Neutrophil (primary cell): ENCODE measurements around the gene SCN7A.

Experiments
- H3K27ac ChIP-seq: fragments of 200-600 bp; sonication (generic); 2 replicates; pipeline ENCODE4 v1.5.1; 2016; ENCODE audit warnings: mild to moderate bottlenecking, moderate library complexity
- H3K27me3 ChIP-seq: fragments of 200-600 bp; sonication (generic); 2 replicates; pipeline ENCODE4 v1.6.0; 2016; ENCODE audit warnings: mild to moderate bottlenecking
- H3K36me3 ChIP-seq: fragments of 200-600 bp; sonication (generic); 2 replicates; pipeline ENCODE4 v1.5.1; 2017
- H3K4me1 ChIP-seq, 2 experiments: fragments of 200-600 bp in 1 of 2; sonication (generic) in 1 of 2; 1 replicate in 1 of 2; 2 replicates in 1 of 2; pipeline versions ENCODE4 v1.5.1 to v1.6.1; 2013 to 2016; ENCODE audit warnings: low read depth in 1 of 2, low read length in 1 of 2, mild to moderate bottlenecking in 1 of 2, moderate library complexity in 1 of 2; ENCODE audit not compliant: control insufficient read depth in 1 of 2, insufficient read depth in 1 of 2
- H3K4me3 ChIP-seq, 2 experiments: fragments of 200-600 bp in 1 of 2; sonication (generic) in 1 of 2; 1 replicate in 1 of 2; 2 replicates in 1 of 2; pipeline ENCODE4 v1.5.1; 2013 to 2016; ENCODE audit warnings: low read depth in 1 of 2, low read length in 1 of 2, mild to moderate bottlenecking in 1 of 2, moderate library complexity in 1 of 2
- H3K9me3 ChIP-seq: fragments of 200-600 bp; sonication (generic); 2 replicates; pipeline ENCODE4 v1.5.1; 2016
- TF ChIP-seq, protein P1 (sequence below): fragments of 200-600 bp; sonication (generic); IDR thresholded peaks from 2 replicates; pipeline ENCODE4 v1.5.1; 2016; ENCODE audit warnings: antibody characterized with exemption

SCN7A gene

DNA sequence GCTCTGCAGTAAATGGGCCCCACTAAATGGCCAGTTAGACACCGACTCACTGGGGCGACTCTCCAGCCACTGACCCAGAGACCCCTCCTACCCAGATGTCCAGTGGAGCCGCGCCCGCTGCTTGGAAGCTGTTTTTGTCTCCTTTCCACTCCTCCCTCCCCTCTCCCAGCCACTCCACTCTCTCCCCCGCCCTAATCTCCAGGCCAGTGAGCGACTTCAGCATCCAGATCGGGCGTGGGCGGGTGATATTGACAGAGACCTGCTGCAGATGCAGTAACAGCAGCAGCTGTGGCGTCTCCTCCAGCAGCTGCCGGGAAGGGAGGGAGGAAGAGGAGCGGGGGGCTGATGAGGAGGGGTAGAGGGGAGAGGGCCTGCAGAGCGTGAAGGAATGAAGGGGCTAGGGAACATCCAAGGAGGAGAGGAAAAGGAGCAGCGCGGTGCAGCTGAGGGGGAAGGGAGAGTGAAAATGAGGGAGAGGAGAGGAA, at the start of gene SCN7A:
TSS of gene SCN7A (minus strand) at position 110 of the 485 bp plus-strand sequence. CDS start 16,553 bp downstream, outside the sequence.
- TF ChIP-seq, protein P1, sequence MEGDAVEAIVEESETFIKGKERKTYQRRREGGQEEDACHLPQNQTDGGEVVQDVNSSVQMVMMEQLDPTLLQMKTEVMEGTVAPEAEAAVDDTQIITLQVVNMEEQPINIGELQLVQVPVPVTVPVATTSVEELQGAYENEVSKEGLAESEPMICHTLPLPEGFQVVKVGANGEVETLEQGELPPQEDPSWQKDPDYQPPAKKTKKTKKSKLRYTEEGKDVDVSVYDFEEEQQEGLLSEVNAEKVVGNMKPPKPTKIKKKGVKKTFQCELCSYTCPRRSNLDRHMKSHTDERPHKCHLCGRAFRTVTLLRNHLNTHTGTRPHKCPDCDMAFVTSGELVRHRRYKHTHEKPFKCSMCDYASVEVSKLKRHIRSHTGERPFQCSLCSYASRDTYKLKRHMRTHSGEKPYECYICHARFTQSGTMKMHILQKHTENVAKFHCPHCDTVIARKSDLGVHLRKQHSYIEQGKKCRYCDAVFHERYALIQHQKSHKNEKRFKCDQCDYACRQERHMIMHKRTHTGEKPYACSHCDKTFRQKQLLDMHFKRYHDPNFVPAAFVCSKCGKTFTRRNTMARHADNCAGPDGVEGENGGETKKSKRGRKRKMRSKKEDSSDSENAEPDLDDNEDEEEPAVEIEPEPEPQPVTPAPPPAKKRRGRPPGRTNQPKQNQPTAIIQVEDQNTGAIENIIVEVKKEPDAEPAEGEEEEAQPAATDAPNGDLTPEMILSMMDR = no peak
- H3K27me3 ChIP-seq = peaks cover 9% of the 10 kb centered on the region
- H3K36me3 ChIP-seq = no peaks in the 10 kb centered on the region
- no peak within 1 kb of the TSS for H3K4me3 ChIP-seq
- no peaks in the 10 kb centered on the region for H3K4me1 ChIP-seq
- H3K9me3 ChIP-seq = no peaks in the 10 kb centered on the region
- H3K27ac ChIP-seq = no peak within 1 kb of the TSS

DNA sequence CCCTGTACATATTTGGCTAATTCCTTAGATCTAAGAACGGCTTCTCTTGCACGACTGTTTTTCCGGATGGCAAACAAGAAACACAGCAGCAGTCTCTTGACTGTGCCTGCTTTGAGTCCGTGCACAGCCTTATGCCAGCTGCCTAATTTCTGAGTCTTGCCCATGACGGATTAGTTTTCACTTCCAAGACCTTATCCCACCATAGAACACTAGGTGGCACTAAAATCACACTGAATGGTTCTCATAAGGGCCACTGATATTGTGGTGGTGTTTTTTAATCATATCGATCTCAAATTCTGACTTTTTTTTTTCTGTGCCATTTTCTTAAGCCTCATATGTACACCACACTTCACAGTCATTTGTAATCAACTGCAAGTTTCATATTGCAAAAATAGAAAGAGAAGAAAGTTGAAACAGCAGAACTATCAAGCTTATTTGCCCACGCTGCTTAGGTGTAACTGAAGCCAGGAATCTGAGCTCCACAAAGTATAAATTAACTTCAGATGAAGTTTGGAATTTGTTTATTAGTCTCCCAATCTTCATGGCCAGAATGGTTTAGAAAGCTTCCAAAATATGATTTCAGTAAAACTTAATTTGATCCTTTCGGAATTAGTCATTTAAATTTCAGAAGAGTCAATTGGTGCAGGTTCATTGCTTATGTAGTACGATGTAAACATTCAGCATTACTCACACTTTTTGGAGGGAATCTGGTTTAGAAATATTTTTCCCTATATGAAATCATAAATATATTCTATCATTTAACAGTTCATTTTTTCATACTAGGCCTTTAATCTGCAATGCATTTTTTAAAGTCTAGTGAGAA, 45.5 kb upstream of the SCN7A start:
- H3K4me3 ChIP-seq = no peak overlapping the region
- TF ChIP-seq, protein P1 = peak; percentile 26
- H3K36me3 ChIP-seq = no peaks in the 10 kb centered on the region
- H3K9me3 ChIP-seq = no peaks in the 10 kb centered on the region
- no peaks in the 10 kb centered on the region for H3K4me1 ChIP-seq
- no peak overlapping the region for H3K27ac ChIP-seq
- no peaks in the 10 kb centered on the region for H3K27me3 ChIP-seq

DNA sequence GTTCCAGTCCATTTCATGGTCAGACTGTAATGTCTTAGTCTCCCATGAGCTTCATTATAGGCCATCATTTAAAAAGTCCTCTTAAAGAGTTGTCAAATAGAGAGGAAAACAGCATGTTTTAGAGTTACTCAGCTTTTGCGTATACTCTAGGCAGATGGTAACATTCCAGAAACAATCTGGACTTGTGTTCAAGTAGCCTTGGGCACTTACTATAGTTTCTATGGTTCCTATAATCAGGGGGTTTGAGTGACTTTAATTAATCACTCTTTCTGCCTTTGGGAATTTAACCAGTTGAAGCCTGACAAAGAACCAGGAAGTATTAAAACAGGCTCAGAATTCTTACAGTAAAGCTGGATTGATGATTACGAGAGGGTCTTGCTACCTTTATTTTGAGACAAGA, 42.1 kb upstream of the SCN7A start:
- H3K9me3 ChIP-seq = no peaks in the 10 kb centered on the region
- H3K36me3 ChIP-seq = no peaks in the 10 kb centered on the region
- H3K27me3 ChIP-seq = no peaks in the 10 kb centered on the region
- no peak overlapping the region for H3K27ac ChIP-seq
- TF ChIP-seq, protein P1 = no peak
- no peak overlapping the region for H3K4me3 ChIP-seq
- no peaks in the 10 kb centered on the region for H3K4me1 ChIP-seq

DNA sequence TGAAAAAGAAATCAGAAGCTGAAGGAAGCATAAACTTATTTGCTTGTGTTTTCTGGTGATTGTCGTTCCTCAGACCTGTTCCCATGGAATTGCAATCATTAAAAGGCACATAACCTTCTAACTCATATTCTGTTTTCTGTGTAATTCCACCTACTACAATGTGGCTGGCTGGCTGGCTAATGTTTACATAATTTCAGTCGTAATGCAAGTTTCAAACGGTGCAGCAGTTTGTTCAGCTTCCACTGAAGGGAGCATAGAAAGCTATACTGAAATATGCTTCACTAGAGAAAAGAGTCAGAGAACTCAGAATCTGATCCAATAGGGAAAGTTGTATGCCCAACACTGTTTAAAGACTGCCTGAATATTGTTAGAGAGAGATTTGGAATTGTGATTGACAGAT, 27.1 kb upstream of the SCN7A start:
- Histone ChIP-seq H3K36me3 (no peaks in the 10 kb centered on the region), H3K4me3 (no peak overlapping the region), H3K27ac (no peak overlapping the region), H3K4me1 (no peaks in the 10 kb centered on the region), H3K27me3 (no peaks in the 10 kb centered on the region), H3K9me3 (no peaks in the 10 kb centered on the region)
- TF ChIP-seq, protein P1 = no peak

DNA sequence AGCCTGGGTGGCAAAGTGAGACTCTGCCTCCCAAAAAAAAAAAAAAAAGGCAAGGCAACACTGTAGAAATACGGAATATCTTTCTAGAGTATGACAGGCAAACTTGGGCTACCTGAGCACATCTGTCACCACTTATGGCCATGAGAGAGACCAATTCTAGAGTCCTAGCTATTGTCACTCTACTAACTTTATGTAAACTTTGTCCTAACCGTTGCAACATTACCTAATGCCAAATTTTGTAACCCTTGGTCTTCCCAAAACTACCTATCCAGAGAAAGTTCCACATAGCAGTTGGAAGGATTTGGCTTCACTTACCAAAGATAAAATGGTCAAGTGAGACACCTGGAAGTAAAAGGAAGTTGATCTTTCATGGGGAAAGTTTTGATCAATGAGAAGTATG, 26.6 kb upstream of the SCN7A start:
- H3K4me1 ChIP-seq = no peaks in the 10 kb centered on the region
- no peak overlapping the region for H3K27ac ChIP-seq
- no peaks in the 10 kb centered on the region for H3K9me3 ChIP-seq
- no peaks in the 10 kb centered on the region for H3K36me3 ChIP-seq
- TF ChIP-seq, protein P1 = no peak
- H3K27me3 ChIP-seq = no peaks in the 10 kb centered on the region
- no peak overlapping the region for H3K4me3 ChIP-seq
